IMR-90 (cell line): ENCODE measurements around the gene CCDC171. TPM values are rescaled to one million over a fixed set of nuclear protein-coding genes. Genes with fewer than 3 reads are reported as not detected.

Source experiments
- ATAC-seq: fragments of 200-7000 bp; cut with Tn5 transposase; 2 replicates; pipeline ENCODE4 v1.9.1; 2020; ENCODE audit warnings: low read depth, mild to moderate bottlenecking, moderate library complexity
- BruUV-seq: library from RNA; stranded (reverse); fragments of 400-500 nt; replicated peaks from 2 replicates; lab custom pipeline; 2021; lab: Mats Ljungman, UMichigan
- CTCF ChIA-PET: fragments of 300-600 bp; formaldehyde crosslinking; extraction: SDS; loops from one replicate; lab custom pipeline; 2021; ENCODE audit warnings: antibody characterized with exemption; lab: Yijun Ruan, JAX
- POLR2A ChIA-PET: fragments of 300-600 bp; sonication (Branson Sonifier 250); formaldehyde crosslinking; loops from one replicate; lab custom pipeline; 2022; ENCODE audit warnings: antibody characterized with exemption; ENCODE audit not compliant: unreplicated experiment; lab: Charles Lee
- DNase-seq: peaks from one replicate; pipeline ENCODE4 v3.0.0; 2013
- H2AFZ ChIP-seq: replicated peaks from 2 replicates; pipeline ENCODE3; 2013; ENCODE audit warnings: low read length, mild to moderate bottlenecking; ENCODE audit not compliant: poor library complexity
- H2AK5ac ChIP-seq: 2 replicates; pipeline ENCODE4 v1.6.1; 2013; ENCODE audit warnings: low read depth, low read length, inconsistent platforms
- H2AK9ac ChIP-seq: replicated peaks from 2 replicates; pipeline ENCODE3; 2013; ENCODE audit warnings: mild to moderate bottlenecking, low read depth, low read length, moderate library complexity; ENCODE audit not compliant: poor library complexity
- H2BK120ac ChIP-seq: 2 replicates; pipeline ENCODE4 v1.6.1; 2013; ENCODE audit warnings: low read depth, low read length, inconsistent platforms
- H2BK15ac ChIP-seq: 3 replicates; pipeline ENCODE4 v1.6.1; 2013; ENCODE audit warnings: low read depth, low read length, inconsistent platforms
- H2BK20ac ChIP-seq: 2 replicates; pipeline ENCODE4 v1.6.1; 2013; ENCODE audit warnings: low read depth, mild to moderate bottlenecking, inconsistent platforms, low read length, moderate library complexity
- H2BK5ac ChIP-seq: 2 replicates; pipeline ENCODE4 v1.6.1; 2013; ENCODE audit warnings: mild to moderate bottlenecking, low read depth, low read length, inconsistent platforms; ENCODE audit not compliant: poor library complexity, severe bottlenecking
- H3K14ac ChIP-seq: replicated peaks from 2 replicates; pipeline ENCODE4 v1.6.1; 2013; ENCODE audit warnings: low read depth, low read length, inconsistent platforms
- H3K18ac ChIP-seq: 2 replicates; pipeline ENCODE4 v1.6.1; 2013; ENCODE audit warnings: low read depth, low read length, control low read depth
- H3K23ac ChIP-seq: 2 replicates; pipeline ENCODE4 v1.6.1; 2013; ENCODE audit warnings: low read depth, low read length, inconsistent platforms
- H3K27ac ChIP-seq: 2 replicates; pipeline ENCODE4 v1.5.1; 2013; ENCODE audit warnings: mild to moderate bottlenecking, control low read depth, low read length; ENCODE audit not compliant: insufficient read depth
- H3K27me3 ChIP-seq: 2 replicates; pipeline ENCODE4 v1.6.1; 2013; ENCODE audit warnings: low read length; ENCODE audit not compliant: control insufficient read depth, insufficient read depth
- H3K36me3 ChIP-seq: 2 replicates; pipeline ENCODE4 v1.6.1; 2013; ENCODE audit warnings: low read length, mixed read lengths; ENCODE audit not compliant: control insufficient read depth, insufficient read depth
- H3K4ac ChIP-seq: 2 replicates; pipeline ENCODE4 v1.6.1; 2013; ENCODE audit warnings: low read depth, low read length, inconsistent platforms
- H3K4me1 ChIP-seq: 2 replicates; pipeline ENCODE4 v1.6.1; 2013; ENCODE audit warnings: low read length, mixed read lengths; ENCODE audit not compliant: control insufficient read depth, insufficient read depth
- H3K4me2 ChIP-seq: 2 replicates; pipeline ENCODE4 v1.6.1; 2013; ENCODE audit warnings: low read depth, mild to moderate bottlenecking, control low read depth, low read length, moderate library complexity
- H3K4me3 ChIP-seq: 2 replicates; pipeline ENCODE4 v1.5.1; 2013; ENCODE audit warnings: low read depth, mild to moderate bottlenecking, control low read depth, low read length, moderate library complexity; ENCODE audit not compliant: insufficient read depth
- H3K56ac ChIP-seq: 2 replicates; pipeline ENCODE4 v1.6.1; 2013; ENCODE audit warnings: low read length, inconsistent platforms; ENCODE audit not compliant: insufficient read depth; ENCODE audit errors: extremely low read depth
- H3K79me1 ChIP-seq, 2 experiments: 2 replicates each; pipeline ENCODE4 v1.6.1; 2013; ENCODE audit warnings: low read length in 2 of 2, inconsistent platforms in 1 of 2, low read depth in 1 of 2
- H3K9ac ChIP-seq: 2 replicates; pipeline ENCODE4 v1.6.1; 2013; ENCODE audit warnings: low read depth, low read length, control low read depth
- H3K9me1 ChIP-seq: 2 replicates; pipeline ENCODE4 v1.6.1; 2013; ENCODE audit warnings: low read length, inconsistent platforms; ENCODE audit not compliant: insufficient read depth
- H3K9me3 ChIP-seq: 2 replicates; pipeline ENCODE4 v1.6.1; 2013; ENCODE audit warnings: low read length; ENCODE audit not compliant: control insufficient read depth, insufficient read depth
- H4K20me1 ChIP-seq: 2 replicates; pipeline ENCODE4 v1.6.1; 2013; ENCODE audit warnings: low read length, inconsistent platforms; ENCODE audit not compliant: insufficient read depth
- H4K5ac ChIP-seq: 2 replicates; pipeline ENCODE4 v1.6.1; 2013; ENCODE audit warnings: mild to moderate bottlenecking, low read depth, low read length, control low read depth
- H4K8ac ChIP-seq, 2 experiments: 2 replicates each; pipeline ENCODE4 v1.6.1; 2013; ENCODE audit warnings: low read depth in 2 of 2, low read length in 2 of 2, control low read depth in 1 of 2, inconsistent platforms in 1 of 2
- H4K91ac ChIP-seq: 2 replicates; pipeline ENCODE4 v1.6.1; 2013; ENCODE audit warnings: low read depth, low read length, inconsistent platforms; ENCODE audit not compliant: insufficient read depth
- CHD1 ChIP-seq: IDR thresholded peaks from 2 replicates; pipeline ENCODE4 v1.6.1; 2012; ENCODE audit warnings: low read depth, low read length, improper control_type of control experiment
- WGBS, 2 experiments: methylation state at CpG; one replicate each; pipeline versions ENCODE4 v1.1.5 to v1.1.7; 2013; ENCODE audit warnings: missing lambda C conversion rate in 2 of 2; ENCODE audit not compliant: insufficient read length in 1 of 2; ENCODE audit errors: extremely low coverage in 2 of 2; 5-methylcytosine and 5-hydroxymethylcytosine counted together
- dilution Hi-C: fragments of 300-500 bp; cut with HindIII; formaldehyde crosslinking; loops from one replicate; pipeline ENCODE4 v1.14.3; 2018; ENCODE audit warnings: low sequenced_read_pairs; ENCODE audit not compliant: unreplicated experiment
- in situ Hi-C: fragments of 300-500 bp; cut with MboI; formaldehyde crosslinking; loops from 3 replicates; pipeline ENCODE4 v1.14.3; 2019; ENCODE audit warnings: low sequenced_read_pairs, inconsistent platforms, mixed read lengths
- intact Hi-C: fragments of 100-400 bp; cut with micrococcal nuclease; formaldehyde crosslinking; loops from 2 replicates; pipeline ENCODE4 v1.10.0; 2022
- polyA plus RNA-seq, 3 experiments: library from polyadenylated mRNA; depleted of rRNA; stranded (reverse); fragments of >200 nt; gene quantifications; 2 replicates each; pipeline ENCODE4 v1.2.3, GENCODE V29; 2012; ENCODE audit warnings: low replicate concordance in 1 of 3
- total RNA-seq: library from RNA; depleted of rRNA; stranded (reverse); fragments of >200 nt; gene quantifications from 2 replicates; pipeline ENCODE4 v1.2.3, GENCODE V29; 2012
- TF ChIP-seq, protein P1 (sequence below): fragments of 150-350 bp; IDR thresholded peaks from 2 replicates; pipeline ENCODE4 v1.6.1; 2016; ENCODE audit warnings: low read depth, mild to moderate bottlenecking, low read length, moderate library complexity, borderline replicate concordance

The CCDC171 gene
- total and polyA plus RNA-seq, 2 of the 4 experiments (the other 2 are of a cell fraction), result 0.63 to 2.2 TPM

DNA sequence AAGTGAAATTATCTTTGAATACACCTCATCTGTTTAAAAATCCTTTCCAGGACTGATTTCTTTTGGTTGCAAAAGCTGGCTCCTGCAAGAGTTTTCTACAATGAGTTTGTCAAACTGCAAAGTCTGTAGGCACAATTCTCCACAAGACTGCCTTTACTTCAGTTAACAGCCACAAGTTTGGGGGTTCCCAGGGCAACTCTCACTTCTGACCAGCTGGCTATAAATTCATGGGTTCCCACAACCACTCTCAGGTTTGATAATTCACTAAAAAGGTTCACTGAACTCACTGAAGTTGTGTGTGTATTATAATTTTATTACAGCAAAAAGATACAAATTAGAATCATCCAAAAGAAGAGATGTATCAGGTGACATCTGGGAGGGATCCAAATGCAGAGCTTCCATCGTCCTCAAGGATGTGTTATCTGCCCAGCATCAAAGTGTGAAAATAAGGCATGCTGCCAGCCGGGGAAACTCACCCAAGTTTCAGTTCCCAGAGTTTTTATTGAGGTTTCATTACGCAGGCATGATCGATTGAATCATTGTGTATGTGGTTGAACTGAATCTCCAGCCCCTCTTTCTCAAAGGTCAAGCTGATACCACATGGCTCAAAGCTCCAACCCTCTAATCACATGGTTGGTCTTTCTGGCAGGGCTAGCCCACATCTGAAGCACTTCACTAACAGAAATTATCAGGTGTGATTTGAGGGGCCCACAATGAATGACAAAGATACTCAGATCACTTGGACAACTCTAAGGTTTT lies 23.1 kb upstream of the CCDC171 start:
- no peak overlapping the region for H4K91ac ChIP-seq
- H3K9me1 ChIP-seq, result no peaks in the 10 kb centered on the region
- WGBS, 2 experiments, result no CpG with 5 or more reads among the region's 4 CpGs
- H3K36me3 ChIP-seq, result no peaks in the 10 kb centered on the region
- intact Hi-C loops (no loop called here), in situ Hi-C loops (no loop called here), dilution Hi-C loops (no loop called here)
- ATAC-seq, result no peak
- H2AK9ac ChIP-seq, result no peak overlapping the region
- no peak overlapping the region for H2BK15ac ChIP-seq
- no peak overlapping the region for H2AFZ ChIP-seq
- H2BK120ac ChIP-seq, result no peak overlapping the region
- H3K56ac ChIP-seq, result no peak overlapping the region
- no peak for DNase-seq
- H3K4me3 ChIP-seq, result no peak overlapping the region
- no peak overlapping the region for H3K4ac ChIP-seq
- H2AK5ac ChIP-seq, result no peak overlapping the region
- H3K14ac ChIP-seq, result no peak overlapping the region
- POLR2A ChIA-PET, result no interaction called here
- H3K27ac ChIP-seq, result no peak overlapping the region
- no peaks in the 10 kb centered on the region for H4K20me1 ChIP-seq
- H4K5ac ChIP-seq, result no peak overlapping the region
- H2BK5ac ChIP-seq, result no peak overlapping the region
- BruUV-seq, result no TSS peak
- H3K9ac ChIP-seq, result no peak overlapping the region
- no peaks in the 10 kb centered on the region for H3K79me1 ChIP-seq
- no peaks in the 10 kb centered on the region for H3K4me1 ChIP-seq
- no peak overlapping the region for H4K8ac ChIP-seq
- no peak overlapping the region for H3K18ac ChIP-seq
- no peaks in the 10 kb centered on the region for H3K27me3 ChIP-seq
- H2BK20ac ChIP-seq, result no peak overlapping the region
- H3K23ac ChIP-seq, result no peak overlapping the region
- H3K9me3 ChIP-seq, result no peaks in the 10 kb centered on the region
- no peak overlapping the region for H3K4me2 ChIP-seq
- TF ChIP-seq, protein P1, sequence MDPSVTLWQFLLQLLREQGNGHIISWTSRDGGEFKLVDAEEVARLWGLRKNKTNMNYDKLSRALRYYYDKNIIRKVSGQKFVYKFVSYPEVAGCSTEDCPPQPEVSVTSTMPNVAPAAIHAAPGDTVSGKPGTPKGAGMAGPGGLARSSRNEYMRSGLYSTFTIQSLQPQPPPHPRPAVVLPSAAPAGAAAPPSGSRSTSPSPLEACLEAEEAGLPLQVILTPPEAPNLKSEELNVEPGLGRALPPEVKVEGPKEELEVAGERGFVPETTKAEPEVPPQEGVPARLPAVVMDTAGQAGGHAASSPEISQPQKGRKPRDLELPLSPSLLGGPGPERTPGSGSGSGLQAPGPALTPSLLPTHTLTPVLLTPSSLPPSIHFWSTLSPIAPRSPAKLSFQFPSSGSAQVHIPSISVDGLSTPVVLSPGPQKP, result no peak
- TF ChIP-seq CHD1, result no peak
- CTCF ChIA-PET, result interaction anchor here (0.6 kb wide), 1 partner anchor 111 kb away, joined by 4 read pairs; no protein-coding TSS in a partner anchor
